ENCODE results near the gene CACHD1. TPM values are rescaled to one million over a fixed set of nuclear protein-coding genes. Genes with fewer than 3 reads are reported as not detected.

The CACHD1 gene
- total and polyA plus RNA-seq, 8 donors, result 11.3 to 38.0 (median 32.7) TPM

- no peaks in the 10 kb centered on the region for H3K9me3 ChIP-seq
- H3K4me1 ChIP-seq, result no peaks in the 10 kb centered on the region
- H3K36me3 ChIP-seq, result no peaks in the 10 kb centered on the region
- TF ChIP-seq CTCF (IDR thresholded peaks at IDR 0.05), result no peak
- no peak for DNase-seq
- H3K27me3 ChIP-seq, result no peaks in the 10 kb centered on the region
- intact Hi-C loops (cut with DNase I), result no loop called here
- no peak for ATAC-seq
- H3K4me3 ChIP-seq, result no peak overlapping the region
- no peak overlapping the region for H3K27ac ChIP-seq
These were observed 16.3 kb downstream of the CACHD1 start for GRCh38 chr1:64486193-64486592.

GRCh38 chr1:64487061-64487460 is 17.1 kb downstream of the CACHD1 start:
- intact Hi-C loops (cut with DNase I), result no loop called here
- no peaks in the 10 kb centered on the region for H3K4me1 ChIP-seq
- H3K27me3 ChIP-seq, result no peaks in the 10 kb centered on the region
- TF ChIP-seq CTCF (IDR thresholded peaks at IDR 0.05), result no peak
- DNase-seq (no peak), ATAC-seq (no peak)
- no peak overlapping the region for H3K27ac ChIP-seq
- H3K9me3 ChIP-seq, result no peaks in the 10 kb centered on the region
- no peaks in the 10 kb centered on the region for H3K36me3 ChIP-seq
- H3K4me3 ChIP-seq, result no peak overlapping the region

- no peak for TF ChIP-seq CTCF (IDR thresholded peaks at IDR 0.05)
- ATAC-seq (no peak), DNase-seq (no peak)
- Histone ChIP-seq H3K9me3 (no peaks in the 10 kb centered on the region), H3K4me1 (no peaks in the 10 kb centered on the region), H3K36me3 (no peaks in the 10 kb centered on the region), H3K27me3 (no peaks in the 10 kb centered on the region), H3K4me3 (no peak overlapping the region), H3K27ac (no peak overlapping the region)
- intact Hi-C loops (cut with DNase I), result no loop called here
These were observed 18.9 kb downstream of the CACHD1 start for GRCh38 chr1:64488862-64489261.

GRCh38 chr1:64489707-64490106 is 19.8 kb downstream of the CACHD1 start:
- TF ChIP-seq CTCF (IDR thresholded peaks at IDR 0.05), result no peak
- H3K27ac ChIP-seq, result no peak overlapping the region
- H3K27me3 ChIP-seq, result no peaks in the 10 kb centered on the region
- ATAC-seq (no peak), DNase-seq (no peak)
- no peaks in the 10 kb centered on the region for H3K4me1 ChIP-seq
- no peaks in the 10 kb centered on the region for H3K9me3 ChIP-seq
- intact Hi-C loops (cut with DNase I), result no loop called here
- H3K4me3 ChIP-seq, result no peak overlapping the region
- H3K36me3 ChIP-seq, result no peaks in the 10 kb centered on the region

- no peak for ATAC-seq
- no peaks in the 10 kb centered on the region for H3K9me3 ChIP-seq
- no peaks in the 10 kb centered on the region for H3K4me1 ChIP-seq
- TF ChIP-seq CTCF (IDR thresholded peaks at IDR 0.05), result no peak
- intact Hi-C loops (cut with DNase I), result no loop called here
- DNase-seq, result no peak
- no peak overlapping the region for H3K4me3 ChIP-seq
- H3K36me3 ChIP-seq, result no peaks in the 10 kb centered on the region
- H3K27ac ChIP-seq, result no peak overlapping the region
- no peaks in the 10 kb centered on the region for H3K27me3 ChIP-seq
These were observed 20.4 kb downstream of the CACHD1 start for GRCh38 chr1:64490213-64490818.
